Stimulated activated CD4-positive, alpha-beta T cell treated with anti-CD3 and anti-CD28 coated beads, Interleukin-4, amount 100 ng/mL, for 4 hours (primary cell): ENCODE results near the gene TEPSIN.

Experiments used
- DNase-seq, 2 experiments: peaks; one replicate each; pipeline ENCODE4 v3.0.0-alpha.2; 2020

TEPSIN gene

DNA sequence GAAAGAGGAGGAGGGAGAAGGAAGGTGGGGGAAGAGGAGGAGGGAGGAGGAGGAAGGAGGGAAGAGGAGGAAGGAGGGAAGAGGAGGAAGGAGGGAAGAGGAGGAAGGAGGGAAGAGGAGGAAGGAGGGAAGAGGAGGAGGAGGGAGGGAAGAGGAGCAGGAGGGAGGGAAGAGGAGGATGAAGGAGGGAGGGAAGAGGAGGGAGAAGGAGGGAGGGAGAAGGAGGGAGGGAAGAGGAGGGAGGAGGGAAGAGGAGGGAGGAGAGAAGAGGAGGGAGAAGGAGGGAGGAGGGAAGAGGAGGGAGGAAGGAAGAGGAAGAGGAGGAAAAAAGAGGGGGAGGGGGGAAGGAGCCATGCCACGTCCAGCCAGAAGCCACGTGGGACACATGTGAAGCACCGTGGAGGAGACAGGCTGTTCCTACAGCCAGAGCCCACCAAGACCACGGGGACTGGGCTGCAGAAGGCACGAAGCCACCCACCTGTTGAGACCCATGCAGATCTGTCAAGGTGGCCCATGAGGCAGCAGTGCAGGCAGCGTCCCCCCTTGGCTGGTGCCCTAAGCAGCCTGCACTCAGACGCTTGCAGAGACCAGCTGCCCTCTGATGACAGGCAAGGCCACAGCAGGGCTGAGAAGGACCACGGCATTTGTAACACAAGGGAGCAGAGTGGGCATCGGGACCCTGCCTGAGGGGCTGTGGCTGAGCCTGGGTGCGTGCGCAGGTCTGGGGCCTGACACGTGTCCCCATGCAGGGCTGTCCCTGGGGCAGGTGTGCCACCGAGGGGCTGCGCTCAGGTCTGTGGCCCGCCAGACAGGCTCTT, 10.6 kb upstream of the TEPSIN start:
- DNase-seq: no peak

DNA sequence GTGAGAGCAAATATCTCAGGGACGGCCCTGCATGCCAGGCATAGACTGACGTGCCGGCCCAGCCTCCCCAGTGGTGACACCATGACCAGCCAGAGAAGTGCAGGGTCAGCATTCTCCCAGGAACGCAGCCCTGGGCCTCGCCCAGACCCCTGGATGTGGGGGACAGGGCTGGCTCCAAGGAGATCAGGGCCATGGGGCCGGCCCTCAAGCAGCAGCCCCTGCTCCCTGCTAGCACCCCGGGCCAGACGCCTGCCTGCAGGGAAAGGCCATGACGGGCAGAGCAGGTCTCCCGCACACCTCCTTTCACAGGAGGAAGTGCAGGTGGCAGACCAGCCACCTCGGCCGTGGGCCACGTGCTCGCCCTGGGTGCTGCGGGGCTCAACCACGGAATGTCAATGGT, 9.8 kb upstream of the TEPSIN start:
- no peak for DNase-seq

DNA sequence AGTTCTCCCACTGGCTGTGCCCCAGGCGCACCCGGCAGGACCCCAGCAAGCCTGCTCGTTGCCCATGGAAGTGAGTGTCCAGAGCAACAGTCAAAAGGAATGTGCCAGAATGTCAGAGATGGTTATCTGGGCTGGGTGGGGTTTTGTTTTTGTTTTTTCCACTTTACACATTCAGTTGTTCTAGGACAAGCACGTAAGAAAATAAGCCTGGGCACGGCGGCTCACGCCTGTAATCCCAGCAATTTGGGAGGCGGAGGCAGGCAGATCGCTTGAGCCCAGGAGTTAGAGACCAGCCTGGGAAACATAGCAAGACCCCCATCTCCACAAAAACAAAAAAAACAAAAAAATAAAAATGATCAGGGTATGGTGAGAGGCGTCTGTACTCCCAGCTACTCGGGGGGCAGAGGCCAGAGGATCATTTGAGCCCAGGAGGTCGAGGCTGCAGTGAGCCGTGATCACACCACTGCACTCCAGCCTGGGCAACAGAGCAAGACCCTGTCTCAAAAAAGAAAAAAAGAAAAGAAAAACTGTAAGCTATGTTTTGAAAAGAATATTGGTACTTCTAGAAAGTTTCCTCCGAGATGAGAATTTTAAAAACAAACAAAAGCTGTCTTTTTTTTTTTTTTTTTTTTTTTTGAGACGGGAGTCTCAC, 8.6 kb upstream of the TEPSIN start:
- no peak for DNase-seq

DNA sequence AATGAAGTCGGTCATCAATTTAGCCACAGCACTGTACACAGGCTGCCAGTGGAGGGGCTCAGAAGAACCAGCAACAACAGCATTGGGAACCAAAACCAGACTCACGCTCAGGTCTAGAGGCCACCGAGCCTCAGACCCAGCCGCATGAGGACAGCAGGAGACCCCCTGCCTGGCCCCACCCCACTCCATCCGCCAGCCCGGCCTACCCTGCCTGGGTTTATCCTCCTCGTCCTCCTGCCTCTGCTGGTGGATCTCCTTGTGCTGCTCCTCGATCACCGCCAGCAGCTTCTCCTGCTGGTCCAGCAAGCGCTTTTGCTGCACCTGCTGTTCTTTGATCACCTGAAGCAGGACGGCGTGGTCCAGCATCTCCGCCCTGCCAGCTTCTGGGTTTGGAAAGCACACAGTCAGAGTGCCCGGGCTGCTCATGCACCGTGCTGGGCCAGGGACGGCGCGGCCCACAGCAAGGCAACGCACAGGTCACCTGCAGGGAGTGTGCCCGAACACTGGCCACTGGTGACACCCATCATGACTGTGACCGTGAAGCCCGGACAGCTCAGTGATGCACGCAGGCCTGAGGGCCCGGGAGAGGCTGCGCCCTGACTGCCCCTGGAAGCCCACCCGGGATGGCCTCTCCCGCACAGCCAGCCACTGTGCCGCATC, 8.0 kb upstream of the TEPSIN start:
- no peak for DNase-seq

- DNase-seq: no peak
Measured at GRCh38 chr17:81246343-81246670, 7.5 kb upstream of the TEPSIN start.

- DNase-seq: no peak
Measured at GRCh38 chr17:81245665-81246342, 6.9 kb upstream of the TEPSIN start.

- no peak for DNase-seq
Measured at GRCh38 chr17:81245024-81245664, 6.3 kb upstream of the TEPSIN start.

GRCh38 chr17:81244358-81245023, 5.6 kb upstream of the TEPSIN start:
- DNase-seq: no peak

GRCh38 chr17:81243333-81243664, 4.4 kb upstream of the TEPSIN start:
- no peak for DNase-seq

DNA sequence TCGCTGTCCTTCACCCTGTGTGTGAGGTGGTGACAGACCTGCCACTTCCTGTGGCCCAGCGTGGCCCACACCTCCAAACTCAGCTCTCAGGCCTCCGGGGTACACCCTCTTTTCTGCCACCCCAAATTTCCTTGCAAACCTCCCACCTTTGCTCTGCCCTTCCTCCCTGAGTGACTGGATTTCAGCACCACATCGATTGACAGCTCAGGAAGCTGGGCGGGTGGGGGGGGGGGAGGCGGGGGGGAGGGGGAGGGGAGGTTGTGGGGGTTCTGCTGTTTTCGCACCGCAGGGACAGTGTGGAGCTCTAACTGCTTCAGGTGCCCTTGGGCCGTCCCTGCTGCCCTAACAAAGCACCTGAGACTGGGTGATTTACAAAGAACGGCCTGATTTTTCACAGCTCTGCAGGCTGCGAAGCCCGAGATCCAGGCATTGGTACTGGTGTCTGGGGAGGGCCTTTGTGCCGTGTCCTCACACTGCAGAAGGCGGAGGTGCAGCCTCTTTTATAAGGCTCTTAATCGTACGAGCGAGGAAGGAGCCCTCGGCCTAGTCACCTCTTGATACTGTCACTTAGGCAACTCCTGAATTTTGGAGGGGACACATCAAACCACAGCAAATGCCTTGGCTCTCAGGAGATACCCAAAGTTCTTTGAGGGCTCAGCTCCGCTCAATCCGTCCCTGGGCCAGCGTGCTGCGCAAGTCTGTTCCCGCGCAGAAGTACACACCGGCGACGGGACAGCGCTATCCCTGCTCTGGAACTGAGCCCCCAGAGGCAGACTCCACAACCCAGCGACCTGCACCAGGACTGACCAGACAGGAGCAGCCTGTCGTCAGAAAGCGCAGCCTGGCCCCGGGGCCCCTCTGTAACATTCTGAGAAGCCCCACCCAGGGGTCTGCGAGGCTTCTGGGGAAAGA, 3.8 kb upstream of the TEPSIN start:
- DNase-seq: no peak

DNA sequence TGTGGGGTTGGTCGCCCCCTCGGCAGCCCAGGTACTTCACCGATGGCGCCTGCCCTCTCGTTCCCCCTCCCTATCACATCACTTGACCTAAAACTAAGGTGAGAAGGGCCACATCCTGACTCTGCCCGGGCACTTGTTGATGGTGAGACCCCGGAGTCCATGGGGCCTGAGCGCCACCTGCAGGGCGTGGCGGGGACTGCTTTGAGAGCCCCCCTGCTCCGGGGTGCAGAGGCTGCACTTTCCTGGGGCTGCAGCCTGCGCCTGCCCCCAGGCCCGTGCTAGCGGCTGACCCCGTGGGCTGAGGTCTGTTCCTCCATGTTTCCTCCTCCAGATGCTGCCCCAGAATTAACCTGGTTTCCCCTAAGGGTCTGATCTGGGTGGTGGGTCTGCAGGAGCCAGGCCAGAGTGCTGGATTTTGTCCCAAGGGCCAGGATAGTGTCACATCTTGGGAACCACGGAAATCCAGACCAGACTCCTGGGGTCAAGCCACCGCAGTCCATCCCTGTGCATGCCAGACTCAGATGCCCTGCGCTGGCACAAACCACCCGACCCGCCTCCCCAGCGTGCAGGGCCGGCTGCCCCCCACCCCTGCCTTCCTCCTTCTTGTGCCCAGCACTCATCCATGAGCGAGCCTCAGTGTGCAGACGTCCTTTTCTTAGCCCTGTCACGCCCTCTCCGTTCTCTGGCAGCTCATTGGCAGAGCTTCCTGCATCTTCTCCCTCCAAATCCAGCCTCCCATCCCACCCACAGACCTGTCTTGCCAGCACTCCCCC, 3.0 kb upstream of the TEPSIN start:
- peak; percentile 47 to 62 for DNase-seq

DNA sequence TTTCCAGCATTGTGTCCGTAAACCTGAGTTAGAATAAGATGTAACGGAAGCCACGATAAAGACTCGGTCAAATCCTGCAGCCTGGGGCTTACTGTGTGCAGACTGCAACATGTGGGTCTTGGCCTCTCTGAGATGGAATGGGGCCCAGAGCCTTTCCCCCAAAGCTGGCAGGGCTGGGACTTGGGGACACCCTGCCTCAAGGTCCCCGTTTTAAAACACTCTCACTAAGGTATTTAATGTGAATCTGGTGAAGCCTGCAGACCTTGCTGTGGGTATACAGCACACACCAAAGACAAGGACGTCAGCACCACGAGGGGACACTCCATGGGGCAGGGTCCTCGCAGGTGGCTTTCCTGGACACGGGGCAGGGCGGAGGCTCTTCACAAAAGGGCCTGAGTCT, 2.3 kb upstream of the TEPSIN start:
- DNase-seq: no peak

DNA sequence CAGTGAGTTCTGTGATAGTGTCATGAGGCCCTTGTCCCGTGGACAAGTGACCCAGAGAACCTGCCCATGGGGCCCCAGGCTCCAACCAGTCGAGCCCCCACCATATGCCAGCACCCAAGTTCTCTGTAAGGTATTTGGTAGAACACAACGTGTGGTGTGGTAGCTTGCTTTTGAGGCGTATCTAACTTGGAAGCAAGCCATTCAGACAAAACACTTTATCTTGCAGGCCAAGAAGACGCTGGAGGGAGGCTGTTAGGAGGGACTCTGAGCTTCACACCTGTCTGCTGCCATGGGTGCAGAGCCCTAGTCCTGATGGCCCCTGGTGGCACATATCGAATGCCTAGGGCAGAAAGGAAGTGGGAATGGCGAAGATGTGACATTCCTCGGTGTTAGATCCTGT, 1.9 kb upstream of the TEPSIN start:
- DNase-seq: no peak

DNA sequence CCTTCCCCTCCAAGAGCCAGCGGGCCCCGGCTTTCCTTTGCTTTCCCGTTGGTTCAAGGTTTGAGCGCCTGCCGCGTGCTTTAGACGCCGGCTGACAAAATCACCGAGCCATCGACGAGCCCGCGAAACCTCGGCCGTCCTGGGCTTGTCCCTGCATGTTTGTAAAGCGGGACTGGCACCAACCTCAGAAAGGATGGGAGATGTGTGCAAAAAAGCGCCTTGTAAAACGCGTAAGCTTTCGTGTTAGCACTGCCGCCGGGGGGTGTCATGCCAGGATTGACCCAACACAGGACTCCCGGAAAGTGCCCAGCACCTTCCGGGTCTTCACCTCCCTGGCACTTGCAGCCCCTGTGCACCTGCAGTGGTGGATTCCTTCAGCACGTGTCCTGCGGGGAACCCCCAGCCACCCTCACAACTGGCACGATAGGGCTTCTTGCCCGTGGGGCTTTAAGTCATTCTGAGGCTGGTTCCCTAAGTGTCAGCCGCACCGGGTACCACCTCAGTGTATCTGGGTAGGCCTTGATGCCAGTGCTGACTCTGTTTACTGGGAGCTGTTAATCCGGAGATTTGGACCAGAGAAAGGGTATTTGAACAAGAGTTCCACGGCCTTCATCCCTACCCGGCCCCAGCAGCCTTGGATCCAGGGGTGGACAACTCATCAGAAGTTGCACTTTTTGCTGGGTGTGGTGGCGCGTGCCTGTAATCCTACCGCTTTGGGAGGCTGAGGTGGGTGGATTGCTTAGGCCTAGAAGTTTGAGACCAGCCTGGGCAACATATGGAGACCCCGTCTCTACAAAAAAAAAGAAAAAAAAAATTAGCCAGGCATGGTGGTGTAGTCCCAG, 1.1 kb upstream of the TEPSIN start:
- DNase-seq: peak; percentile 45 to 61

DNA sequence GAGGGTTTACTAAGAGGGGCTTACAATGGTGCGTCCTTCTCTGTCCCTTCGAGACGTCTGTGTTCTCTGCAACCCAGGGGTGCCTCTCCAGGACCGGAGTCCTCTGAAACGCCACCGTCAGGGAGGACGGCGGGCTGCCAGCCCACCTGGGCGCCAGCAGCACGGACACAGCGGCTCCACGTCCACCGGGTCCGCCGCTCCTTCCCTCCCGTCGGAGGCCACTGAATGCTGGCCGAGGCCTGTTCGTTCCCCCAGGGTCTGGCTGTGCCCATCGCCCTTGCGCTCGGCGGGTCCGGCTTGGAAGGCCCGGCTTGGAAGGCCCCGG, 403 bp downstream of the TEPSIN start:
- DNase-seq: no peak

DNA sequence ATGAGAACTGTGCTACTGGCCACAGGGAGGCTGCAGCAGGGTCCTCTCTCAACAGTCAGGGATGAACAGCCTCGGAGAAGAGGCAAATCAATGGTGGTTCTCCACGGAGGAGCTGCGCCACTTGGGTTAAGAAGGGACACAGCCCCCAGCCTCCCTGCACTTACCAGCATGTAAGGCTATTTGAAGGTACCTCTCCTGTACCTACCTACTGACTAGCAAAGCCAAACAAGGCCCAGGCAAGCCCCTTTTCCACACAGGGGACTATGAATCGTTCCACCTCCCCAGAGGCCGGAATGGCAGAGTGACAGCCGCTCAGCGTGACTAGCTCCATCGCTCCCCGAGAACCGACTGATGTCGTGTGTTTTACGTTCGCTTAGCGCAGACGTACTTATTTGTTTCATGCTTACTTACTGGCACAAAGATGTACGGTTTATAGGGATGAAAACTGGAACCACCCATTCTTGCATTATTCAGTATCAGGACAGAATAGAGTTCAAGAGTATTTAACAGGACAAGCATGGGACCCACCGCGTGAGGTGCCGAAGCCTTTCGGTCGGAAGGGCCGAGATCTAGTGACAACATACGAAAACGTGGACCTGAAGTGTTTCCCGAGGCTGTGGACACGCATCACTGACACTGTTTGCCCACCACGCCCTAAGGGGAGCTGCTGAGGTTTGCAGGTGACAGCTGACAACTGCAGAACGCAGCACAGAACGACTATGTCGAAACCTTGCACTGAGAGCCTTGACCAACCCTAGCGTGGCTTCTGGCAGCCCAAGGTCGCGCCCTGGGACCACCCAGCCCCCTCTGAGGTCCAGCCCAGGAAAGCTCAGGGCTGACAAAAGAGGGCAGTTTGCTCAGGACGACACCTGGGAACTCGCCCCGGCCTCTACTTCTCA, 1.0 kb downstream of the TEPSIN start:
- DNase-seq: no peak

- no peak for DNase-seq
Measured at GRCh38 chr17:81236784-81237183, 2.1 kb downstream of the TEPSIN start.

GRCh38 chr17:81235822-81236740, 2.8 kb downstream of the TEPSIN start:
- DNase-seq: no peak
